GM12872 (cell line): ENCODE measurements around the gene RBMX2.

Experiments used
- TF ChIP-seq, protein P1 (sequence below): IDR thresholded peaks from 3 replicates; pipeline ENCODE4 v1.5.1; 2011; ENCODE audit warnings: low read depth, mild to moderate bottlenecking, low read length, moderate library complexity; ENCODE audit not compliant: insufficient read depth

The RBMX2 gene

DNA sequence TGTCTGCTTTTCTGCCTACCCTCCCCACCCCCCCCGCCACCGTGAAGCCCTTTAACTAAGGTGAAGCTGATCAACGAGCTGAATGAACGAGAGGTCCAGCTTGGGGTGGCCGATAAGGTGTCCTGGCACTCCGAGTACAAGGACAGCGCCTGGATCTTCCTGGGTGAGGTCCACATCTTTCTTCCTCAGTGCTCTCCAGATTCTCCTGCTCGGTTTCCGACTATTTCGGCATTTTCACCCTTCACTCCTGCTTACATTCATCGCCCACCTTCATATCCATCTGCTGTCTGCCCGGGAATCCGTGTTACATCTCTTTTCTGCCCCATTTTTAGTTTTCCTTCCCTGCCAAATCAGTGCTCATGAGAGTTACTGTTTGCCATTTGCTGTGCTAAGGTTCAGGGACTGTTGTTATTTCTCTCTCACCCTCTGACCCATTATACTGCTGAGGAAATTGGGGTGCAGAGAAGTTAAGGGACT is 459 bp downstream of the RBMX2 start:
- TF ChIP-seq, protein P1, sequence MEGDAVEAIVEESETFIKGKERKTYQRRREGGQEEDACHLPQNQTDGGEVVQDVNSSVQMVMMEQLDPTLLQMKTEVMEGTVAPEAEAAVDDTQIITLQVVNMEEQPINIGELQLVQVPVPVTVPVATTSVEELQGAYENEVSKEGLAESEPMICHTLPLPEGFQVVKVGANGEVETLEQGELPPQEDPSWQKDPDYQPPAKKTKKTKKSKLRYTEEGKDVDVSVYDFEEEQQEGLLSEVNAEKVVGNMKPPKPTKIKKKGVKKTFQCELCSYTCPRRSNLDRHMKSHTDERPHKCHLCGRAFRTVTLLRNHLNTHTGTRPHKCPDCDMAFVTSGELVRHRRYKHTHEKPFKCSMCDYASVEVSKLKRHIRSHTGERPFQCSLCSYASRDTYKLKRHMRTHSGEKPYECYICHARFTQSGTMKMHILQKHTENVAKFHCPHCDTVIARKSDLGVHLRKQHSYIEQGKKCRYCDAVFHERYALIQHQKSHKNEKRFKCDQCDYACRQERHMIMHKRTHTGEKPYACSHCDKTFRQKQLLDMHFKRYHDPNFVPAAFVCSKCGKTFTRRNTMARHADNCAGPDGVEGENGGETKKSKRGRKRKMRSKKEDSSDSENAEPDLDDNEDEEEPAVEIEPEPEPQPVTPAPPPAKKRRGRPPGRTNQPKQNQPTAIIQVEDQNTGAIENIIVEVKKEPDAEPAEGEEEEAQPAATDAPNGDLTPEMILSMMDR = no peak

DNA sequence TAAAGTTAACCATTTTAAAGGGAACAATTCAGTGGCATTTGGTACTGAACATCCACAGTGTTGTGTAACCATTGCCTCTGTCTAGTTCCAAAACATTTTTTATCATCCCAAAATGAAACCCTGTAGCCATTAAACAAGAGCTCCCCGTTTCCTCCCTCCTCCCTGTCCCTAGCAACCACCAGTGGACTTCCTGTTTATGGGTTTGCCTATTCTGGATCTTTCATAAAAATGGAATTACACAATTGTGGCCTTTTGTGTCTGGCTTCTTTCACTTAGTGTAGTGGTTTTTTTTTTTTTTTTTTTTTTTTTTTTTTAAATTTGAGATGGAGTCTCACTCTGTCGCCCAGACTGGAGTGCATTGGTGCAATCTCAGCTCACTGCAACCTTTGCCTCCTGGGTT is 11.6 kb downstream of the RBMX2 start:
- TF ChIP-seq, protein P1 = no peak

DNA sequence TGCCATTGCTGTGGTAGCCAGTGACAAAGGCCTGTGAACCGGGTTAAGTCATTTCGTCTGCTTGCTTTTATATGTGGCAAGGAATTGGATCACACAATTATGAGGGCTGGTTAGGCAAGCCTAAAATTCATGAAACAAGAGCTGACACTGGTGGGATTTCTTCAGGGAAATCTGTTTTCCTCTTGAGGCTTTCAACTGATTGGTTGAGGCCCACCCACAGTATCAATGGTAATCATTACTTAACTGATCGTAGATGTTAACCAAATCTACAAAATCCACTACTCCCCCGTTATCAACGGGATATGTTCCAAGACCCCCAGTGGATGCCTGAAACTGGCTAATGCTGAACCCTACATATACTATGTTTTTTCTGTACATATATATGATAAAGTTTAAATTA is 13.0 kb downstream of the RBMX2 start:
- TF ChIP-seq, protein P1 = no peak

DNA sequence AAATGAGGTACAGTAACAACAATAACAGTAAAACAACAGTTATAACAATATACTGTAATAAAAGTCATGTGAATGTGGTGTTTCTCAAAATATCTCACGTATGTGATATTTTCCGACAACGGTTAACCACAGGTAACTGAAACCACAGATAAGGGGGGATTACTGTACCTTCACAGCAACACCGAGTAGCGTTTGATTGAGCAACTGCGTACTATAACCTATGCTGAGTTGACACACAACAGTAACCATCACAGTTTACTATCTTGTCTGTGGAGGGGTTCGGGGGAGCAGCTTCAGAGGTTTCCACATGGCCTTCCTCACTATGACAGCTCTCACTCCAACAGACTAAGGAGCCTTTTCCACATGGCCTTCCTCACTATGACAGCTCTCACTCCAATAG is 13.4 kb downstream of the RBMX2 start:
- TF ChIP-seq, protein P1 = no peak

DNA sequence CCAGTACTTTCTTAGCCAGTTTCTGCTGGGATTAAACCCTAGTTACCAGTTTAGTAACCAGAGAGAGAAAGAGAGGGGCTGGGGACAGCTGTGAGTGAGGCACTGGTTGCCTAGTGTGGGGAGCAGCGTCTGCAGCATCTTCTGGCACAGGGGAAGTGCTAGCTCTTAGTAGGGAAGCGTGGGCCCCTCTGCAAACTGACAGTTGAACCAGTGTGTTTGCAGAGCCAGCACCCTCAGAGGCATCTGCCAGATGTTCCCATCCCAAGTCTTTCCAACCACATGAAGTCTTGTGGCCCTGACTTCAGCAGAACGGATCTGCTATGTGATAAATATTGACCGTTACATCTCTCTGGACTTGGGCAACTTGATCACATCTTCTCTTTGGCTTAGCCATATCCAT is 15.0 kb downstream of the RBMX2 start:
- TF ChIP-seq, protein P1 = no peak

DNA sequence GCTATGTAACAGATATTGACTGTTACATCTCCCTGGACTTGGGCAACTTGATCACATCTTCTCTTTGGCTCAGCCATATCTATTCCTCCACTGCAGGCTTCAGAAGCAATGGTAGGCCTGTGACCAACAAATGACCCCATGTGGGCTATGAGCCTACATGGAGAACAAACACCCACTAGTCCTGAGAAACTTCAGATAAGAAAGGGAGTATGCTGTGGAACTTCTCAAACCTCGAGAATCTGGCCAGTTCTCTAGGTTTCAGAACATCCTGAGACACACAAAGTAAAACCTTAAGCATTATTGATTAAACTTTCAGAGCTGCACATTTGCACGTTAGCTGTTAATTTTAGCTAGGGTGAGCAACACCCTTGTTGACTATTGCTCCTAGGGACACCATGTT is 16.3 kb downstream of the RBMX2 start:
- TF ChIP-seq, protein P1 = no peak

DNA sequence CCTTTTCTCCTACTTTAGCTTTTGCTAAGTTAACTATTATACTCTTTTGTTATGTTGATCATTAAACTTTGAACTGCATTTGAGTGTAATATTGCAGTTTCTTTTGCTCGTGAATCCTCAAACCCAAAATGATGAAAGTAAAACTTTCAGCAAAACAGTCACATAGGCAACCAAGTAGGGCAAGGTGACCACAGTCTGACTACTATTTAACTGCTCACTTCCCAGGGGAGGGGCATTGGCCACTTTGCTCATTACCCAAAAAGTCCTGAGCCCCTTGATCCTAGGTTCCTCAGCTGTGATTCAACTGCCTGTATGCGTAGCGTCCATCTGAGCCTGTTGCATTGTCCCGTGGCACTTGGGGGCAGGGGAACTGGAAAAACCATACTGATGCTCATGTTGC is 17.0 kb downstream of the RBMX2 start:
- TF ChIP-seq, protein P1 = no peak

DNA sequence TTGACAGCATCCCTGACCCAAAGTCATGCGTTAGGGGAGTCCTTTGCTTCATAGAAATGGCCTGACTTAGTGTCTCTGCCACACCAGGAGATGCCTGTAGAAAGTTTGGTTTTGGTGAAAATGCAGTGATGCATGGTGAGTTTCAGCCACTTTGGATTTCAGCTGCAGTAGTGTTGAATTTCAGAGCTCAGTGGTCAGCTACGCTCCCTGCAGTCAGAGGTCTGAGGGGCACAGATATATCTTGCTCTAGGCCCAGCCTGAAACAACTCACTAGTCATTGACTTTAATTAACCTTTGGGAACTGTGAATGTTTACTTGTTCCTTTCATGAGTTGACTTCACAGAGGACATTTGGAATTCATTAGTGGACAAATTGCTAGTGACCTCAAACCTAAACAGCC is 17.5 kb downstream of the RBMX2 start:
- TF ChIP-seq, protein P1 = no peak
